GM12878 (cell line): Measurements from ENCODE around the gene TNK2.

Experiments used
- ATF3 ChIP-seq: IDR thresholded peaks from 2 replicates; pipeline ENCODE4 v1.6.1; 2011; ENCODE audit warnings: low read depth, mild to moderate bottlenecking, low read length, moderate library complexity, borderline replicate concordance; ENCODE audit errors: extremely low read depth
- BACH1 ChIP-seq: fragments of 450-650 bp; IDR thresholded peaks from 2 replicates; pipeline ENCODE4 v1.6.1; 2017; ENCODE audit warnings: mild to moderate bottlenecking, borderline replicate concordance
- CEBPZ ChIP-seq: fragments of 150-350 bp; IDR thresholded peaks from 2 replicates; pipeline ENCODE4 v1.6.1; 2016; ENCODE audit warnings: low read depth, low read length
- CTCF ChIP-seq, 3 experiments: IDR thresholded peaks in 2 of 3; conservative IDR thresholded peaks in 1 of 3; 2 replicates each; pipeline ENCODE4 v1.5.1; 2011; ENCODE audit warnings: low read depth in 3 of 3, low read length in 3 of 3, mild to moderate bottlenecking in 3 of 3, control low read depth in 2 of 3, moderate library complexity in 2 of 3, inconsistent platforms in 1 of 3, mixed read lengths in 1 of 3; ENCODE audit not compliant: control insufficient read depth in 2 of 3, insufficient read depth in 1 of 3; ENCODE audit errors: extremely low read depth in 1 of 3
- ELK1 ChIP-seq: IDR thresholded peaks from 2 replicates; pipeline ENCODE4 v1.6.1; 2012; ENCODE audit warnings: low read depth, low read length, improper control_type of control experiment
- IKZF2 ChIP-seq, 2 experiments: fragments of 450-650 bp; IDR thresholded peaks; 2 replicates each; pipeline ENCODE4 v1.6.1; 2017; ENCODE audit warnings: mild to moderate bottlenecking in 2 of 2, moderate library complexity in 2 of 2
- IRF4 ChIP-seq: IDR thresholded peaks from 2 replicates; pipeline ENCODE4 v1.6.1; 2011; ENCODE audit warnings: low read depth, low read length
- MYC ChIP-seq: IDR thresholded peaks from 2 replicates; pipeline ENCODE4 v1.6.1; 2011; ENCODE audit warnings: mild to moderate bottlenecking, low read length, moderate library complexity, inconsistent platforms; ENCODE audit not compliant: insufficient read depth, insufficient replicate concordance, insufficient read length, severe bottlenecking
- POLR2A ChIP-seq: IDR thresholded peaks from 2 replicates; pipeline ENCODE4 v1.6.1; 2011; ENCODE audit warnings: low read depth, mild to moderate bottlenecking, low read length
- REST ChIP-seq: IDR thresholded peaks from 2 replicates; pipeline ENCODE4 v1.6.1; 2012; ENCODE audit warnings: mild to moderate bottlenecking, low read depth, low read length
- RFX5 ChIP-seq: IDR thresholded peaks from 2 replicates; pipeline ENCODE4 v1.6.1; 2011; ENCODE audit warnings: low read depth, low read length, improper control_type of control experiment

- TF ChIP-seq REST (no peak), ATF3 (no peak), CTCF (IDR thresholded peaks at IDR 0.05 in 2 of 3, conservative IDR thresholded peaks at IDR 0.05 in 1 of 3; ENCODE audit: control insufficient read depth in 2 of 3, extremely low read depth in 1 of 3, insufficient read depth in 1 of 3, low read depth in 3 of 3, low read length in 3 of 3) (no peak), IRF4 (no peak), POLR2A (no peak), CEBPZ (no peak), ELK1 (no peak), IKZF2 (IDR thresholded peaks at IDR 0.05) (no peak), BACH1 (no peak), MYC (no peak), RFX5 (no peak)
Measured at GRCh38 chr3:195872800-195873199, 35.6 kb downstream of the TNK2 start.
